COLO668 (cell line): ENCODE measurements around the gene NDOR1.
A peak's percentile ranks its signal among the peaks of the same experiment; 100 is the strongest.

ENCODE experiments used
- DNase-seq: peaks from one replicate; lab custom pipeline; 2025; ENCODE audit not compliant: unreplicated experiment; lab: John Stamatoyannopoulos, UW

The NDOR1 gene

DNA sequence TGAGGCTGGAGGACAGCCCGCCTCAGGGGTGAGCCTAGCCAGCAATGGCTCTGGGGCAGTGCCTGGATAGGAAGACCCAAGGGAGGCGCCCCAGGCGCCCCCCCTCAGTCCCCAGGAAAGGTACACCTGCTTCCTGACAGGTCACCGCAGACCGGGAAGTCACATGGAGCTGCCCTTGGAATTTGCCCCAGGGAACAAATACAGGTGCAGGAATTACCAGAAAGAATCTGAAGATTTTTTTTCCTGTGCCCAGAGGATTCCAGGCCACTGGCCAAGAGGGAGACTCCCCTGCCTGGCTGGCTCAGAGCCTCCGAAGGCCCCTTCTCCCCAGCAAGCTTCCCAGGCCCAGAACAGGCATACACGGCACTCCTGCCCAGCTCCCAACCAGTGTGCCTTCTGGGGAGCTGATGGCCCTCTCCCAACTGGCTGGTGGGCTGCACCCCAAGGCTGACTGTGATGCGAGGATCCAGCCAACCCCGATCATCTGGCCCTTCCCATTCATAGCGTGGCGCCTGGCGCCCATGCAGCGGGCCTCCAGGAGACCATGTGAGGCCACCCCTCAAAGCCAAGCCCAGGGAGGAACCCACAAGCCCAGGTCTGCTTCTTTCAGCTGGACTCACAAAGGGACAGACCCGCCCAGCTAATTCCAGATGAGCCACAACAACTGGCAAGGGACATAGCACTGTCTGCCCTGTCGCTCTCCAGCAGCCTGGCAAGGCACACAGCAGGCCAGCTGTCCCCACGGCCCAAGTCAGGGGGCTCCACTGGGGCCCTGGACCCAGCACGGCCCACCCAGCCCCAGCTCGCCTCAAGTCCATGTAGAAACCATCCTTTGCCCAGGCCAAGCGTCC, 7.2 kb upstream of the NDOR1 start:
- peak; percentile 75 for DNase-seq

GRCh38 chr9:137198902-137199283, 6.6 kb upstream of the NDOR1 start:
- DNase-seq: peak; percentile 27

- DNase-seq: peak; percentile 30
Measured at GRCh38 chr9:137199411-137200121, 5.9 kb upstream of the NDOR1 start.

GRCh38 chr9:137200311-137201204, 4.9 kb upstream of the NDOR1 start, which contains the start of gene TPRN:
Gene TPRN, minus strand, starts transcription at chr9:137200741. Its CDS starts 30 bp downstream, at chr9:137200711.
- DNase-seq: peak; percentile 99

- no peak for DNase-seq
Measured at GRCh38 chr9:137201205-137201868, 4.2 kb upstream of the NDOR1 start.

DNA sequence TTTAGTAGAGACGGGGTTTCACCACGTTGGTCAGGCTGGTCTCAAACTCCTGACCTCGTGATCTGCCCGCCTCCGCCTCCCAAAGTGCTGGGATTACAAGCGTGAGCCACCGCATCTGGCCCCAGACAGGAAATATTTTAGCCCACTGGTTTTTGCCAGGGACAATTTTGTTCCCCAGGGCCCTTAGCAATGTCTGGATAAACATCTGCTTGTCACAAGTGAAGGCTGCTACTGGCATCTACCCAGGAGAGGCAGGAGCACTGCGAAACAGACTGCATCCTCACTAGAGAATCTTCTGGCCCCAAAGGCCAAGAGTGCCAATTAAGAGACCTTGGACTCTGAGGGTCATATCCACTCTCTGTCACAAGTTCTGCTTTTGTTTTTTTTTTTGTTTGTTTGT, 2.5 kb upstream of the NDOR1 start:
- DNase-seq: no peak

GRCh38 chr9:137204731-137205125, 772 bp upstream of the NDOR1 start:
- no peak for DNase-seq

DNA sequence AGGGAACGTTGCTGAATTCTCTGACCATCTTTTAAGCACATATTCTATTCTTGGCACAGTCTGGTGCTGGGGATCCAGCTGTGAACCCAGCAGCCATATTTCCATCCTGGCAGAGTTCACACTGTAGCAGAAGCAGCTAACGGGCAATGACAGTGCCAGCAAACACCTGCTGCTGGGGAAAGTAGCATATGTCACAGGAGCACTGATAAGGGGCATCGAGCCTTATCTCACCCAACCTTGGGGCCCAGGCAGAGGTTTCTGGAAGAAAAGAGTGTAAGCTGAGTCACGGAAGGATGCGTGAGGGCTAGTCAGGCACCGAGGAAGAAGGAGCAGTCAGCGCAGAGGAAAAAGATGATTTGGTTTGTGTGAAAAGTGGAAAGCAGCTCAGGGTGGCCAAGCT, 1.1 kb downstream of the NDOR1 start:
- no peak for DNase-seq

- no peak for DNase-seq
Measured at GRCh38 chr9:137211532-137211931, 6.0 kb downstream of the NDOR1 start.

DNA sequence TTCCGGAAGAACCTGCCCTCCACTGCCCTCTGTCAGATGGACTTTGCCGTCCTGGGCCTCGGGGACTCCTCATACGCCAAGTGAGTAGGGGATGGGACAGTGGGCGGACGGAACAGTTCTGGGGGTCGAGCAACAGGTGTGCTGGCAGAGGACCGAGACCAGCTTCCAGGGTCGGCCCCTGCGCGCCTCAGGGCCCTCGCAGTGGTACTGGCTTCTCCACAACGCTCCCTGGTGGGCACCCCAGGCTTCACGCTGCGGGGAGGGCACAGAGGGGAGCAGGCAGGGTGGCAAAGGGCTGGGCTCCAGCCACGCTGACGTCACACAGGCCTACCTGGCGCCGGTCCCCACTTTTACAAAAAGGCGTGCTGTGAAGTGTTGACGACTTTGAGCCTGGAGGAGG, 7.0 kb downstream of the NDOR1 start:
- no peak for DNase-seq

DNA sequence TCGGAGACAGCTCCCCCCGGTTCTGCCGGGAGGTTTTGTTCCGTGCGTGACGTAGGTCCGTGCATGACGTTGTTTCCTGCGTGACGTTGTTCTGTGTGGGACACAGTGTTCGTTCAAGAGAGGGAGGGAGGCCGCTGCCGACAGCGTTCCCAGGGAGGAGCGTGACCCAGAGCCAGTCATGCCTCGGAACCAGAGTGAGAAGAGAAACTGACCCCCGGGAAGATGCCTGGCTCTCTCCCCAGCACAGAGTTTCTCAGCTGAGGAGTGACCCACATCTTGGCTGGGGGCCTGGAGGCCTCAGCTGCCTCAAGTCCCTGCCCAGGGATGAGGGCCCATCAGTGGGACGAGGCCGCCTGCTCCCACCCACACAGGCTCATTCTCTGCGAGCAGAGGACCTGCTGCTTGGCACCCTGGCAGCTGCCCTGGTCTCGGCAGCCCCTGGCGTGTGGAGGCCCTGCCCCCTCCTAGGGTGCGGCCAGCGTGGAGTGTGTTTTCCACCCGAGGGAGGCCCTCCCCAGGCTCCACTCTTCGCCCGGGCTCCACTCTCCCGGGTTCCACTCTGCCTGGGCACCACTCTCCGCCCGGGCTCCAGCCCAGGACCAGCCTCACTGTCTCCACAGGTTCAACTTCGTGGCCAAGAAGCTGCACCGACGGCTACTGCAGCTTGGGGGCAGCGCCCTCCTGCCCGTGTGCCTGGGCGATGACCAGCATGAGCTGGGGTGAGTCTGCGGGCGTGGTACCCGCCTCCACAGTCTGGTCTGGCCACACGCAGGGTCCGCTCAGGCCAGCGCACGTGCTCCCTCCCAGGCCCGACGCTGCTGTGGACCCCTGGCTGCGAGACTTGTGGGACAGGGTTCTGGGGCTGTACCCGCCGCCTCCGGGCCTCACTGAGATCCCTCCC, 7.9 kb downstream of the NDOR1 start:
- DNase-seq: no peak

DNA sequence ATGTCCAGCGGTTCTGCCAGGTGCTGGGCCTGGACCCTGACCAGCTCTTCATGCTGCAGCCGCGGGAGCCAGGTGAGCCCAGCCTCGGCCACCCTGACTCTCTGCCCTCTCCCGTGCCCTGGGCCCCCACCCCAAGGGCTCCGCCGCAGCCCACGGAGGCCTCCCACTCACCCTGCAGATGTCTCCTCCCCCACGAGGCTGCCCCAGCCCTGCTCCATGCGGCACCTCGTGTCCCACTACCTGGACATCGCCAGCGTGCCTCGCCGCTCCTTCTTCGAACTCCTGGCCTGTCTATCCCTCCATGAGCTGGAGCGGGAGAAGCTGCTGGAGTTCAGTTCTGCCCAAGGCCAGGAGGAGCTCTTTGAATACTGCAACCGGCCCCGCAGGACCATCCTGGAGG, 9.1 kb downstream of the NDOR1 start:
- no peak for DNase-seq

GRCh38 chr9:137215196-137215986, 9.9 kb downstream of the NDOR1 start:
- no peak for DNase-seq

GRCh38 chr9:137216188-137216965, 10.9 kb downstream of the NDOR1 start:
- no peak for DNase-seq

DNA sequence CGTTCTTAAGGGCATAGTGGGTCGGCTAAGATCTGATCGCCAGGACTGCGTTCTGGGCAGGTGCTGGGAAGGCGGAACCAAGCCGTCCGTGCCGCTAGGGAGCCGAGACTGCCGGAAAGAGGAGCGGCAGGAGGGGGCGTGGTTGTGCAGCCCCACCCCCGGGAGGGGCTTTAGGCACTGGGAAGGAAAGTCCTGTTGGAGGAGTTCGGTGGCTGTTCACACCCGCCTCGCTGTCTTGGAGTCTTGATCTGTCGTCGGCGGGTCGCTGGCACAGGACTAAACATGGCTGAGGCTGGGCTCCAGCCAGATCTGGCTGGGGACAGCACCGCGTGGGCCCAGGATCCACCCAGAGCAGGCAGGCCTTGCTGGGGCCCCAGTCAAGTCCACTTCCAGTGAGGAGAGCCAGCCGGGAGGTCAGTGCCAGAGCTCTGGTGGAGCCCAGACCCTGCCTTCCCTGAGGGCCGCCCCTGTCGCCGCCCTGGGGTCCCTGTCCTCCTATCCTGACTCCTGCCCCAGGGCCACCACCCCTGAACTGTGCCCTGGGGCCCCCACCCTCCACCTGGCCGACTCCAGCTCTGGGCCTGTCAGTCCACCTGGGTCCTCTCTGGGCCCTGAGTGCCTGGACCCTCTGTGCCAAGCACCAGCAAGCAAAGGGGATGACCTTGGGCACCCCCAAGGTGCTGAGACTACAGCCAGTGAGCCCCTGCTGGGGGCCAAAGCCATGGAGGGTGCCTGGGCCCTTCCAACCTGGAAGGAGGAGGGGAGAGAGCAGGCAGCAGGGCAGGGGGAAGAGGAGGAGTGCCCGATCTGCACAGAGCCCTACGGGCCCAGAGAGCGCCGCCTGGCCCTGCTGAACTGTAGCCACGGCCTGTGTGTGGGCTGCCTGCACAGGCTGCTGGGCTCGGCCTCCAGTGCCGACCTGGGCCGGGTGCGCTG, 12.0 kb downstream of the NDOR1 start:
- DNase-seq: peak; percentile 58

DNA sequence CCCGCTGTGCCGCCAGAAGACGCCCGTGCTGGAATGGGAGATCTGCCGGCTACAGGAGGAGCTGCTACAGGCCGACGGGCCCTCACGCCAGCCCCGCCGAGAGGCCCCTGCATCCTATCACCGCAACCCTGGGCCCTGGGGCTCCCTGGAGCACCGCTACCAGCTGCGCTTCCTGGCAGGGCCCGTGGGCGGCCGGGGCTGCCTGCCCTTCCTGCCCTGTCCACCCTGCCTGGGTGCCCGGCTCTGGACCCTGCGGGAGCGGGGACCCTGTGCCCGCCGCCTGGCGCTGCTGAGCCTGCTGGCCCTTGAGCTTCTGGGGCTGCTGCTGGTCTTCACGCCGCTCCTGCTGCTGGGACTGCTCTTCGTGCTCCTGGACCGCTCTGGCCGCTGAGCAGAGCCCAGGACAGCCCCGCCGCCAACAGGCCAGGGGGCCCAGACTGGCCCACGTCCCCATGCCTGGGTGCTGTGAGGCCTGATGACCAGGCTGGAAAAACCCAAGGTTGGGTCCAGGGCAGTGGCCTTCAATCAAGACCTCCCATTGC, 12.8 kb downstream of the NDOR1 start:
- DNase-seq: no peak

DNA sequence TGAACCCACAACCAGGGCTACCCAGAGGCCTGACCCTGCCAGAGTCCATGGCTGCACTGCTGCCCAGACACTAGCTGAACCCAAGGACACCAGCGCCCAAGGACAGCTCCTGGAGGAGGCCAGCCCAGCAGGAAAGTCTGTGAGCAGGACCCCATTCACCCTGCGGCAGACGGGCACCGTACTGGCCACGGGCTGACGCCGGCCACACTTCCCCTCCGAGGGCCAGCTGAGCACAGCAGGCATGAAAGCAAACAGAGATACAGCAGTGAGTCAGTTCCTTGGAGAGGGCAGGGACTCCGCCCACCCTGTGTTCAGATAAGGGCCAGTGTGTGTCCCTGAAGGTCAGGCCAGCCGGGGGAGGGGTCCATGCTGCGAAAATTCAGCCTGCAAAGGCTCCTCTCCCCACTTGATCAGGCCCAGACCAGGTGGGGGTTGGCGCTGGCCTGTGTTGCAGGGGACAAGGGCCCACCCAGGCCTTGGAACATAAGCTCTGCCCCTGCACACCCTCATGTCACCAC, 13.3 kb downstream of the NDOR1 start:
- peak; percentile 64 for DNase-seq
